ENCODE results near the gene MARS1.

Gene MARS1

DNA sequence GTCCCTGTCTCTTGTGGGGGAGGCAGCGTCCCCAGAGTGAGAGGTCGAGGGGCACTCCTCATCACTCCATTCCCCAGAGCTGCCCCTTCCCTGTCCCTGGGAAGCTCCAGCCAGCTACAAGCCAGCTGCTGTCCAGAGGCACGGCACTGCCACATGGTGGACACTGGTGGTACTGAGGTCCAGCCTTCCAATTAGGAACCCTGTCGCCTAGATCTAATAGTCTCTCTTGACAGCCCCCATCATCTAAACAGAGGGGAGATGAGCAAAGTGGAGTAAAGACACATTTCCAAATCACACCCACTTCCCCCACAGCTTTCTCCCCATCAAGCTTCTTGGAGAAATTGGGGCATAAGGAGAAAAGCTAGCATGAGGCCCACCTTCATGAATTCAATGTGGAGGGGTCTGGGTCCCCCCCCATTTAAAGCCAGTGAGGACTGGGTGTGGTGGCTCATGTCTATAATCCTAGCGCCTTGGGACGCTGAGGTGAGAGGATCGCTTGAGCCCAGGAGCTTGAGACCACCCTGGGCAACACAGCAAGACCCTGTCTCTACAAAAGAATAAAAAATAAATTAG lies 34.8 kb upstream of the MARS1 start:
- peak; percentile 69 for DNase-seq (ENCODE audit: low spot score)
- in situ Hi-C loops (cut with MboI; ENCODE audit: low sequenced_read_pairs, unreplicated experiment) = loop anchor here (10.0 kb wide), 1 partner anchor 168 kb away; no protein-coding TSS in a partner anchor
- TF ChIP-seq, protein P1, sequence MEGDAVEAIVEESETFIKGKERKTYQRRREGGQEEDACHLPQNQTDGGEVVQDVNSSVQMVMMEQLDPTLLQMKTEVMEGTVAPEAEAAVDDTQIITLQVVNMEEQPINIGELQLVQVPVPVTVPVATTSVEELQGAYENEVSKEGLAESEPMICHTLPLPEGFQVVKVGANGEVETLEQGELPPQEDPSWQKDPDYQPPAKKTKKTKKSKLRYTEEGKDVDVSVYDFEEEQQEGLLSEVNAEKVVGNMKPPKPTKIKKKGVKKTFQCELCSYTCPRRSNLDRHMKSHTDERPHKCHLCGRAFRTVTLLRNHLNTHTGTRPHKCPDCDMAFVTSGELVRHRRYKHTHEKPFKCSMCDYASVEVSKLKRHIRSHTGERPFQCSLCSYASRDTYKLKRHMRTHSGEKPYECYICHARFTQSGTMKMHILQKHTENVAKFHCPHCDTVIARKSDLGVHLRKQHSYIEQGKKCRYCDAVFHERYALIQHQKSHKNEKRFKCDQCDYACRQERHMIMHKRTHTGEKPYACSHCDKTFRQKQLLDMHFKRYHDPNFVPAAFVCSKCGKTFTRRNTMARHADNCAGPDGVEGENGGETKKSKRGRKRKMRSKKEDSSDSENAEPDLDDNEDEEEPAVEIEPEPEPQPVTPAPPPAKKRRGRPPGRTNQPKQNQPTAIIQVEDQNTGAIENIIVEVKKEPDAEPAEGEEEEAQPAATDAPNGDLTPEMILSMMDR (IDR thresholded peaks at IDR 0.05; ENCODE audit: borderline replicate concordance, control extremely low read depth, extremely low read depth, insufficient read depth, missing control alignments) = peak; percentile 92

DNA sequence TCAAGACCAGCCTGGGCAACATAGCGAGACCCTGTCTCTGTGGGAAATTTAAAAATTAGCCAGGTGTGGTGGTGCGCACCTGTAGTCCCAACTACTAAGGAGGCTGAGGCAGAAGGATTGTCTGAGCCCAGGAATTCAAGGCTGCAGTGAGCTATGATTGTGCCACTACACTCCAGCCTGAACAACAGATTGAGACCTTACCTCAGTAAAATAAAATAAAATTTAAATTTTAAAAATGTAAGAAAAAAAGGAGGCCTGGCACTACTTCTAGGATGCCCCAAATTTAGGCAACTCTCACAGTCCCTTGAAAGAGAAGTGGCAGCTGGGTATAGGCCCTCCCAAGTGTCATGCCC lies 33.7 kb upstream of the MARS1 start:
- no peak for DNase-seq (ENCODE audit: low spot score)
- in situ Hi-C loops (cut with MboI; ENCODE audit: low sequenced_read_pairs, unreplicated experiment) = loop anchor here (10.0 kb wide), 1 partner anchor 169 kb away; no protein-coding TSS in a partner anchor
- TF ChIP-seq, protein P1 (IDR thresholded peaks at IDR 0.05; ENCODE audit: borderline replicate concordance, control extremely low read depth, extremely low read depth, insufficient read depth, missing control alignments) = no peak

DNA sequence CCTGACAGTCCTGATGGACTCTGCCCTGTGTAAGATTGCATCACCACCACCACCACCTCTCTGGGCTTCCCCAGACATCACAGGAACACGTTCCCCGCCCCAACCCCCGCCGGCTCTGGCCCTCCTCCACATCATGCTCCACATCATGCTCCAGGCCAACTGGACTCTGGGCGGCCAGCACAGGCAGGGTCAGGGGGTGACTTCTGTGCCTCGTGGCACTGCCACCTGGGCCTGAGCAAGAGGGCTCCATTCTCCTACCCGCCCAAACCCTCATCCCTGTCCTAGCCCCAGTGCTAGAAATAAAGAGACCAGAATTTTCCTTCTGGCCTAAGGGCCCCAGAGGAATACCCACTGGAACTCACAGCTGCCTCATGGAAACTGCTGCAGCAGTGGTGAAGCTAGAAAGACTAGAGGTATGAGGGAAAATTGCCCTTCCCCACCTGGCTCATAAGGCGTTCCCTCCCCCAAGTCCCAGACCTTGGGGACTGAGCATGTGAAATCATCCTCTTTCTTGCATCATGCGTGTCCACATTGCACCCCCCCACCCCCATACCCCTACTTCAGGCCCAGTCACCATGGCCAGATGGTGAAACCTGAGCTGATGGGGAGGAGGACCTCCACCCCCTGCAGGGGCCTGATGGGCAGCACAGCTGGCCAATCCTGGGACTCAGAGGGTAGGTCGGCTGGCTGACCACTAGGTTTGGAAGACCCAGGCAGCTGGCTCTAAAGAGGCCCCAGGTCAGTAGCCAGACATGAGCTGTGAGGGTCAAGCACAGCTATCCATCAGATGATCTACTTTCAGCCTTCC lies 33.1 kb upstream of the MARS1 start, which contains the start of gene INHBE:
Gene INHBE (plus strand): TSS at position 742 of the 808 bp plus-strand sequence. CDS start 230 bp downstream, outside the sequence.
- in situ Hi-C loops (cut with MboI; ENCODE audit: low sequenced_read_pairs, unreplicated experiment) = loop anchor here (10.0 kb wide), 1 partner anchor 170 kb away; no protein-coding TSS in a partner anchor
- TF ChIP-seq, protein P1 (IDR thresholded peaks at IDR 0.05; ENCODE audit: borderline replicate concordance, control extremely low read depth, extremely low read depth, insufficient read depth, missing control alignments) = no peak
- DNase-seq (ENCODE audit: low spot score) = peak; percentile 29

DNA sequence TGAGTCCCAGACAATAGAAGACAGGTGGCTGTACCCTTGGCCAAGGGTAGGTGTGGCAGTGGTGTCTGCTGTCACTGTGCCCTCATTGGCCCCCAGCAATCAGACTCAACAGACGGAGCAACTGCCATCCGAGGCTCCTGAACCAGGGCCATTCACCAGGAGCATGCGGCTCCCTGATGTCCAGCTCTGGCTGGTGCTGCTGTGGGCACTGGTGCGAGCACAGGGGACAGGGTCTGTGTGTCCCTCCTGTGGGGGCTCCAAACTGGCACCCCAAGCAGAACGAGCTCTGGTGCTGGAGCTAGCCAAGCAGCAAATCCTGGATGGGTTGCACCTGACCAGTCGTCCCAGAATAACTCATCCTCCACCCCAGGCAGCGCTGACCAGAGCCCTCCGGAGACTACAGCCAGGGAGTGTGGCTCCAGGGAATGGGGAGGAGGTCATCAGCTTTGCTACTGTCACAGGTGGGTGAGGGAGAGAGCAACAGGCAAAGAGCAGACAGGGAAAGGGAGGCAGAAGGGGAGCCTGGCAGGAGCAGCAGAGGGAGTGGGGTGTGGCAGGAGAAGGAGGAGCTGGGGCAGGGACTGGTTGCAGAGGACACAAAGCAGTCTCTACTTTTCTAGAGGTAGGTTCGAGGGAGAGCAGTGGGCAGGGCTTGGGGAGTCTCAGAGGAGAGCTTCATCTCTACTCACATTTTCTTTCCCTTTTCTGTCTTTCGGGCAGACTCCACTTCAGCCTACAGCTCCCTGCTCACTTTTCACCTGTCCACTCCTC lies 32.3 kb upstream of the MARS1 start:
- TF ChIP-seq, protein P1 (IDR thresholded peaks at IDR 0.05; ENCODE audit: borderline replicate concordance, control extremely low read depth, extremely low read depth, insufficient read depth, missing control alignments) = no peak
- DNase-seq (ENCODE audit: low spot score) = no peak
- in situ Hi-C loops (cut with MboI; ENCODE audit: low sequenced_read_pairs, unreplicated experiment) = loop anchor here (10.0 kb wide), 1 partner anchor 171 kb away; no protein-coding TSS in a partner anchor

DNA sequence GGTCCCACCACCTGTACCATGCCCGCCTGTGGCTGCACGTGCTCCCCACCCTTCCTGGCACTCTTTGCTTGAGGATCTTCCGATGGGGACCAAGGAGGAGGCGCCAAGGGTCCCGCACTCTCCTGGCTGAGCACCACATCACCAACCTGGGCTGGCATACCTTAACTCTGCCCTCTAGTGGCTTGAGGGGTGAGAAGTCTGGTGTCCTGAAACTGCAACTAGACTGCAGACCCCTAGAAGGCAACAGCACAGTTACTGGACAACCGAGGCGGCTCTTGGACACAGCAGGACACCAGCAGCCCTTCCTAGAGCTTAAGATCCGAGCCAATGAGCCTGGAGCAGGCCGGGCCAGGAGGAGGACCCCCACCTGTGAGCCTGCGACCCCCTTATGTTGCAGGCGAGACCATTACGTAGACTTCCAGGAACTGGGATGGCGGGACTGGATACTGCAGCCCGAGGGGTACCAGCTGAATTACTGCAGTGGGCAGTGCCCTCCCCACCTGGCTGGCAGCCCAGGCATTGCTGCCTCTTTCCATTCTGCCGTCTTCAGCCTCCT lies 31.6 kb upstream of the MARS1 start:
- in situ Hi-C loops (cut with MboI; ENCODE audit: low sequenced_read_pairs, unreplicated experiment) = loop anchor here (10.0 kb wide), 1 partner anchor 171 kb away; no protein-coding TSS in a partner anchor

More for the DNA sequence above, 31.6 kb upstream of the MARS1 start:
- TF ChIP-seq, protein P1 (IDR thresholded peaks at IDR 0.05; ENCODE audit: borderline replicate concordance, control extremely low read depth, extremely low read depth, insufficient read depth, missing control alignments) = peak; percentile 60
- DNase-seq (ENCODE audit: low spot score) = peak; percentile 61

Data from GM13976 (cell line).